HG03571 (cell line): ENCODE results near the gene RFX4.

Experiments
- ATAC-seq: cut with Tn5 transposase; IDR thresholded peaks from one replicate; pipeline ENCODE4 v1.9.1; 2021; ENCODE audit not compliant: unreplicated experiment

The RFX4 gene

GRCh38 chr12:106645465-106646330 is 62.9 kb downstream of the RFX4 start:
- ATAC-seq, result no peak

- no peak for ATAC-seq
Observed at GRCh38 chr12:106646472-106646871, 63.7 kb downstream of the RFX4 start.

- ATAC-seq, result no peak
Observed at GRCh38 chr12:106647793-106648514, 65.2 kb downstream of the RFX4 start.

- no peak for ATAC-seq
Observed at GRCh38 chr12:106648736-106649135, 65.9 kb downstream of the RFX4 start.

GRCh38 chr12:106651552-106651951 is 68.7 kb downstream of the RFX4 start:
- no peak for ATAC-seq

GRCh38 chr12:106652510-106653015 is 69.8 kb downstream of the RFX4 start:
- no peak for ATAC-seq

- ATAC-seq, result no peak
Observed at GRCh38 chr12:106655577-106655976, 72.8 kb downstream of the RFX4 start.

- no peak for ATAC-seq
Observed at GRCh38 chr12:106657488-106657887, 74.7 kb downstream of the RFX4 start.

GRCh38 chr12:106663385-106663784 is 80.6 kb downstream of the RFX4 start:
- no peak for ATAC-seq

GRCh38 chr12:106669216-106669615 is 86.4 kb downstream of the RFX4 start:
- ATAC-seq, result no peak

GRCh38 chr12:106670131-106670530 is 87.3 kb downstream of the RFX4 start:
- ATAC-seq, result no peak

GRCh38 chr12:106671840-106672239 is 89.0 kb downstream of the RFX4 start:
- ATAC-seq, result no peak

GRCh38 chr12:106672314-106673025 is 89.7 kb downstream of the RFX4 start:
- no peak for ATAC-seq

GRCh38 chr12:106673141-106673540 is 90.3 kb downstream of the RFX4 start:
- ATAC-seq, result no peak

- ATAC-seq, result no peak
Observed at GRCh38 chr12:106675651-106676435, 93.0 kb downstream of the RFX4 start.

GRCh38 chr12:106679574-106679973 is 96.8 kb downstream of the RFX4 start:
- ATAC-seq, result no peak

GRCh38 chr12:106680280-106680679 is 97.5 kb downstream of the RFX4 start:
- no peak for ATAC-seq

- ATAC-seq, result no peak
Observed at GRCh38 chr12:106681210-106681609, 98.4 kb downstream of the RFX4 start.

GRCh38 chr12:106682594-106683234 is 99.9 kb downstream of the RFX4 start:
- ATAC-seq, result no peak

- ATAC-seq, result no peak
Observed at GRCh38 chr12:106684497-106684896, 101.7 kb downstream of the RFX4 start.
